GM21447 (cell line): ENCODE results near the gene MATR3.

ENCODE experiments used
- ATAC-seq: cut with Tn5 transposase; IDR thresholded peaks from one replicate; pipeline ENCODE4 v1.9.1; 2021; ENCODE audit not compliant: unreplicated experiment

Gene MATR3

DNA sequence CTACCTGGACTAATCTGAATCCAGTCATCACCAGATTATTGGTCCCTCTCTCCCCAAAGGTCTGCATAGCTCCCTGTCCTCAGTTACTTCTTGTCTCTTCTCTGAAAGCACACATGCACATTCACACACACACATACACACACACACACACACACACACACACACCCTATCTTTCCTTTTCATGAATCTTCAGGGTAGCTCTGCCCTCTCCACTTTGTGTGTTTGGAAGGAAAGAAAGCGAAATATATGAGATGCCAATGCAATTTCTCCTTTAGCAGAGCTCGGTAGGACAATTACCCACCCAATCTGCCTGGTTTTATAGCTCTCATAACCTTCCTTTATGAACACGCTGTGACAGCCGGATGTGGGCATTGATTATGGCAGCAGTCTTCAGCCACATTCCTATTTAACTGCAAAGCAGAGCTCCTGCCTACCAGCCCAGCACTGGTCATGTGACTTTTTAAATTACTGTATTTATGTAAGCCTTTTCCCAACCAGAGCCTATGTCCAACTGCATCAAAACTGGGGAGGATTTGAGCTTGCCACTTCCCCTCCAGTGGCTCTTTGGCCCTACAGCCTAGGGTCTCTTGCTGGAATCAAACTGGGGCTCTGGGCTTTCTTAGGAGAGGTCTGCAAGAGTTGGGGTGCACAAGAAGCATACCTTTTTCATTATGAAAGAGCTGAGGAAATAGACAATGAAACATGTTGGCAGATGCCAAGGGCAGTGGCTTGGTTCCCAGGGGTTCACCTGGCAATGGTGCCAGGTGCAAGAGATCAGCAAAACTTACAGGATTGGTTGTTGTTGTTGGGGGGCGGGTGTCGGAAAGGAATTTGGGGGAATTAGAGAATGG lies 20.8 kb upstream of the MATR3 start:
- ATAC-seq: no peak

DNA sequence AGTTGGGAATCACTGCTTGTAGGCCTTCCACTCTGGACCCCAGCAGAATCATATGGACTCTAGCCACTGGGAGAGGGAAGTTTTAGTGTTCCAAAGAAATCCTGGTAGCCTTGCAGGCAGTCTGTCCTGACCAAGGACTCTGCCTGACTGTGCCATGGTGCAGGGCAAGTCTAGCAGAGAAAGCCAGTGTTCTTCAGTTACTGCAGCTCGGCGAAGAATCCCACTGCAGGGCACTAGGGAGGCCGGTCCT lies 20.3 kb upstream of the MATR3 start:
- no peak for ATAC-seq

DNA sequence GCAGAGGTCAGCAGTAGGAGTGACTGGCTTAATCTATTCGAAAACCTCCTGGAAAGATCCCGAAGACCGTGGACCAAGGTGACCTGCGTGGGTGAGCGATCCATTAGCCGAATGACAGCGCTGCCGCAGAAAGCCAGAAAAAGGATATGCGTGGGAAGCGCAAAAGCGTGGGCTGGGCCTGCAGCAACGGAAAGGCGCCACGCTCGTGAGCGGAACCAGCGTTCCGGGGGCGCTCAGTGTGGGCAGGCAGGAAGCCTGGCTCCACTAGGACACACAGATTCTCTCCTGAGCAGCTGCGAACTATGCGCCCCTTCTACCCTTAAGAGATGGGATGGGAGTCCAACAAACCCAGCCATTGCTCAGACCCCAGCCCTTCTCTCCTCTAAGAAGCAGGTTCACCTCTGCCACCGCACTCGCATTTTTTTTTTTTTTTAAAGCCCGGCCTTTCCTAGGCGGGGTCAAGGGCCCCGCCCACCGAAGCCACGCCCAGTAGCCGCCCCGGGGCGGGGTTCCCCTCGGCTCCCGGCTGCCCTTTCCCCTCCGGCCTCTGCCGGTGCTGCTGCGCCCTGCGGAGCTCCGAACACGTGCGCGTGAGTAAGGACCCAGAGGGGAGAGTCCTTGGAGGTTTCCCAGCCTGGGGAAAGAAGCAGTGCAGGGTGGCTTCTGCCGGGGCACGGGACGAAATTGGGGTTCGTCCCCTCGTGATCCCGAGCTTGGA lies 19.8 kb upstream of the MATR3 start:
- peak; percentile 68 for ATAC-seq

DNA sequence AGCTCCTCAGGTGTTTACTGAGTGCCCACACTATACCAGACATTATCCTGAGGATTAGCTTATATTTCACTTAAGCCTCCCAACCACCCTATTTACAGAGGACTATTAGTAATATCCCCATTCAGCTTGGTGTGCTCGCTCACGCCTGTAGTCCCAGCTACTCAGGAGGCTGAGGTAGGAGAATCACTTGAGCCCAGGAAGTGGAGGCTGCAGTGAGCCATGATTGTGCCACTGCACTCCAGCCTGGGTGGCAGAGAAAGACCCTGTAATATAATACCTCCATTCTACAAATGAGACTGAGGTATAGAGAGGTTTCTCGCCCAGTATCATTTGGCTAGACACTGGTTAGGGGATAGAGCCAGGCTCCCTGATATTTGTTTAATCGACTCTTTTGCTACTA lies 18.0 kb upstream of the MATR3 start:
- no peak for ATAC-seq

DNA sequence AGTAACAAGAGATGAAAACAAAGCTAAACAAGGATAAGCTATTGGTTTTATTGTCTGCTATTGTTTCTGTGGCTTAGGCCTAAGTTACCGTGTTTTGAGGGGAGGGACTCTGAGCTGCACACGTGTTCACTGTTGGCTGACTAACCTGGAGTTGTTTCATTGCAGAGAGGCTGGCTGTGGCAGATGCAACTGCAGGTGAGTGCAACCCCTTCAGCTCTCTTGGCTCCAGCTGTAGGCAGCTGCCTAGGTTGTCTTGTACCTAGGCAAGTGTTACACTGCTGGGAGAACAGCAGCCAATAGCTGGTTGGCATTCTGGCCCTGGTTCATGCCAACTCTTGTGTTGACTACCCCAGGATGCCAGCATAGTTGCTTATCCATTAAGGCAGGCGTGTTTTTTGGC lies 17.6 kb upstream of the MATR3 start:
- no peak for ATAC-seq

DNA sequence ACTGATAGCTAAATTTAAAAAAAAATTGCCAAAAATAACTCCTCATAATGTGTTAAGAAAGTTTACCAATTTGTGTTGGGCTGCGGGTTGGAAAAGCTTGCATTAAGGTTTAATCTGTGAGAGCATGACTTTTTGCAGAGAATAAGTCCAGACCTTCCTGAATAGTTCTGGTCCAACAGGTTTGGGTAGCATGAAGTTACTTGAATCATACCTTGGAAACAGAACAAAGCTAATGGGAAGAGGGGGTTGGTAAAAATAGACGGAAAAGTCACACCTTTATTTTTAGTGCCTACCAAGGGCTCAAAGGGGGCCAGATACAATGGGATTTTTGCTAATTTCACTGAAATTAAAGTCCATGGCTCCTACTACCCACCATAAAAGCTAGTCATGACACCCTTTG lies 17.1 kb upstream of the MATR3 start:
- no peak for ATAC-seq

DNA sequence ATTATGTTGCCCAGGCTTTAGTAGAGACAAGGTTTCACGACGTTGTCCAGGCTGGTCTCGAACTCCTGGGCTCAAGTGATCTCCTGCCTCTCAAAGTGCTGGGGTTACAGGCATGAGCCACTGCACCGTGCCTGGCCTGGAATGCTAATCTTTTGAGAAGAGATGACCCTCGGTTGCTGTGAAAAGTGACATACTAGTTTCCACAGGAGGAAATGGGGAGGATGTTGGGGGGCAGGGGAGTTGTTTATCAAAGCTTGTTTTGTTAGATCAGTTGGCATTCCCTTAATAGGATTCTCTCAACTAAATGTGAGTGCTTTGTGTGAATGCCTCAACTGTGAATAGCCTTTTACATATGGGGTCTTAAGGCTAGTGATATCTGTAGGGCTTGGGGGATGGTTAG lies 16.4 kb upstream of the MATR3 start:
- ATAC-seq: no peak

DNA sequence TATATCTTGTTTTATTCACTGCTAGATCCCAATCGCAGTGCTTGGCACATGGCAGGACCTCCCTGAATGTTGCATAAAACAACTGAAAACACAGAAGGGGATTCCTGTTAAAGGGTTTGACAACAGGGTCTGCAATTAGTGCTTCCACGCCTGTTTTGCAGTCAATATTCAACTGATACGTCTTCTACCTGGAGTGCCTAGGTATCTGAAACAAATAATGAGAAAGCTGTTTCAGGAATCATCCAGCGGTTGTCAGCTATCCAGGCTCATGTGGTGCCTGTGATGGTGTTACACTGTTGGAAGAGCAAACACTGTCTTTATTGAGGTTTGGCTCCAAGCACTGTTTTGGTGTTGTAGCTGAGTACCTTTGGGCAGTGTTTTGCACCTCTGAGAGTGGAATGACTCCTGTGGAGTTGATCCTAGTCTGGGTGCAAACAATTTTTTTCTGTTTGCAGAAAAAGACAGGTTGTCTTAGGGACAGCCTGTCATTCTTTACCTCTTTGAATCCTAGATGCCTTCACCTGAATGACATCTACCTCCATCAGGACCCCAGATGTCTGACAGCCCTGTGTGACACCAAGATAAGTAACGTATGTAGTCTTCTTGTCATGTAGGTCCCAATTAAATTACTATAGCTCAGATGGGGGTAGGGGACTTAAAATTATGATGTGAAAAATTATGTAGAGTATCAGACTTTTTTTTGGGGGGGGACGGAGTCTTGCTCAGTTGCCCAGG lies 14.8 kb upstream of the MATR3 start:
- no peak for ATAC-seq

DNA sequence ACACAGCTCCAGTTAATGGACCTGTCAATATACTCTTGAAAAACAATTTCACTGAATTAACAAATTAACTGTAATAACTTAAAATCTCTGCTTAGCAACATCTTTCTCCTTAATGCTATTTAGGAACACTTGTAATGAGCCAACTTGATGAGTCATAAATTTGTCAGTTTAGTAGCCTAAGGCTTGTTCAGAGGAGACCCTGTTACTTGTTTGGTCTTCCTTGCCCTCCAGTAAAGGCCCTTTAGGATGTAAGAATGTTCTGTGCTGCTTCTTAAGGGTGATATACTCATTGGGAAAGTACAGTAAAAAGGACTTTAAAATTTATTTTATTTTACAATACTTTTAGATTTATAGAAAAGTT lies 11.4 kb upstream of the MATR3 start:
- ATAC-seq: no peak

DNA sequence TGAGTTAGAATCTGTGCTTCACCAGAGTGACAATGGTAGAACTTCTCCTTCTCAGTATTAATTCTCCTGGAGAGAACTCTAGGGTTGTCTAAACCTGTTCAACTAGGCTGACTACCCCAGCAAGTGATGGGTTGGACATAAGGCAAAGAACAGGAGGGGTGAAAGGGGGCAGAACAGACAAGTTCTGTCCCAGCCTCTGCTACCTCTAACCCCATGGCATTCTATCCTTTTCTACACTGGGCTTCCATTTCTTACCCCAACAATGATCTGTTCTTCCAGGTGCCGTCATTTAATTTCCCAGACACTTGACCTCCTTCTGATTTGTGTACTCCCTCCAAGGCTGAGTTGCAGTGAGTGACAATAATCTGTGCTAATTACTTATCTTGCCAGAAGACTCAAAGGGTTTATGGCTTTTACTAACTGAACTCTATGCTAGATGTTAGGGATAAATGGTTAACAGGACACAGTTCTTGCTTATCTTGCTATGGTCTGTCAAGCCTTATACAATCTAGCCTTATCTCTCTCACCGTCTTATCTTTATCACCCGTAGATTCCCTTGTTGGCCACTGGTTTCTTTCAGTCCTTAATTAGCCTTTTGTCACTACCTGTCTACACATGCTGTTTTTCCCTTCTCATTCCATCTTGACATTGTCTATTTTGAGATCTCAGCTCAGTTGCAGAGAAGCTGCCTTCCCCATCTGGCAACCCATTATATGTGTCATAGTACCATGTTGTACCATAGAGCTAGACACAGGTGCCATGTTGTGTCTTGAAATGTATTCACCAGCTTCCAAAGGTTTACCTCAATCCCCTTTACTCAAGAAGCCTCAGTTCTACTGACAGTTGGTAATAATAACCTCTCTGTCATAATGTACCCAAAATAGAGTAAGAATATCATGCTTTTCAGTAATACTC lies 10.0 kb upstream of the MATR3 start:
- no peak for ATAC-seq

DNA sequence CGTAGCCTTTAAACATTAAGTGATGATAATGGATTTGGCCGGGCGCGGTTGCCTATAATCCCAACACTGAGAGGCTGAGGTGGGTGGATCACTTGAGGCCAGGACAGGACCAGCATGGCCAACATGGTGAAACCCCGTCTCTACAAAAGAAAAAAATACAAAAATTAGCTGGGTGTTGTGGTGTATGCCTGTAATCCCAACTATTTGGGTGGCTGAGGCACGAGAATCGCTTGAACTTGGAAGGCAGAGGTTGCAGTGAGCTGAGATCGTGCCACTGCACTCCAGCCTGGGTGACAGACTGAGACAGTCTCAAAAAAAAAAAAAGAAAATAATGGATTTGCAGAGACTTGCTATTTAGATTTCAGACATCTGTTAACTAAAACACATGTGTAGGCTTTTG lies 9.2 kb upstream of the MATR3 start:
- ATAC-seq: no peak

DNA sequence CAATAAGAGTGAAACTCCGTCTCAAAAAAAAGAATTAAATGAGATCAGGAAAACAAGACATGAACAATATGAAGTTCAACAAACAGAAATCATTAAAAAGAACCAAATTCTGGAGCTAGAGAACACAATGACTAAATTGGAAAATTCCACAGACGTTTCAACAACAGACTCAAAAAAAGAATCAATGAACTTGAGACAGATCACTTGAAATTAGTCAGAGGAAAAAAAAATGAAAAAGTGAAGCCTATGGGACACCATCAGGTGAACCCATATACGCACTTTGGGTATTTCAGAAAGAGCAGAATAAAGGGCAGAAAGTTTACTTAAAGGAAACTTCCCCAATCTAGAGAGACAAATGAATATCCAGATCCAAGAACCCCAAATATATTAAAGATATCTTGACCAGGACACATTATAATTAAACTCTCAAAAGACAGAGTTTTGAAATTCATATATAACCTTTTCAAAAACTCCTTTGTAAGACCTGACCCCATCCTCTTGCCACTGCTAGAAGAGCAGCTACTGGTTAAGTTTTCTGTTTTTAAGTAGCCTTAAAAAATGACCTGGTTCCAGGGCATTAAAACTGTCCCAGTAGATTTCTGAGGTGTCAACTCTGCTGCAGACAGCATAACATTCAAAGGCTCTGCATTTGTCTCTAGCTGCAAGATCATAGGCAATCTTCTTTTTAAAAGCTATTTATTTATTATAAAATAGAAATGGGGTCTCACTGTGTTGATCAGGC lies 7.7 kb upstream of the MATR3 start:
- no peak for ATAC-seq

DNA sequence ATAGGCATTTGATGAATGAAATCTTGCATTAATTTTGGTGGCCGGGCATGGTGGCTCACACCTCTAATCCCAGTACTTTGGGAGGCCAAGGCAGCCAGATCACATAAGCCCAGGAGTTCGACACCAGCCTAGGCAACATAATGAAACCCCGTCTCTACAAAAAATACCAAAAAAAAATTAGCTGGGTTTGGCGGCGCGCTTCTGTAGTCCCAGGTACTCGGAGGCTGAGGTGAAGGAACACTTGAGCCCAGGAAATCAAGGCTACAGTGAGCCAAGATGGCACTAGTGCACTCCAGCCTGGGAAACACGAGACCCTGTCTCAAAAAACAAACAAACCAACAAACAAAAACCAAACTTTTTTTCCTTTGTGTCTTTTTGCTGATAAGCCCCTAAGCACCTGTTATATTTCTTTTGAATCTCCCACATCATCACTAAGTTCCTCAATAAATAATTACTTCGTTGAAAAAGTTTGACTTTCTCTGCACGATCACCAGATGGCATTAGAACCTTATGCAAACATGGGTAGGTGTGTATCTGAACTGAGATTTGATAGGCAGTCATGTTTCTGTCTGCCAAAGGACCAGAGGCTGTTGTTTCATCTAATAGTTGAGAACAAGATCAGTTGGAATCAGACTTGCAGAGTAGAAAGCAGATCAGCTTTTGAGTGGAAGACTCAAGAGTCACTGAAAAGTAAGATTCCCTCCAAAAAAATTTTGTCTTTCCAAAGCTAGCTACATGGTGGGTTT lies 5.5 kb upstream of the MATR3 start:
- ATAC-seq: no peak

DNA sequence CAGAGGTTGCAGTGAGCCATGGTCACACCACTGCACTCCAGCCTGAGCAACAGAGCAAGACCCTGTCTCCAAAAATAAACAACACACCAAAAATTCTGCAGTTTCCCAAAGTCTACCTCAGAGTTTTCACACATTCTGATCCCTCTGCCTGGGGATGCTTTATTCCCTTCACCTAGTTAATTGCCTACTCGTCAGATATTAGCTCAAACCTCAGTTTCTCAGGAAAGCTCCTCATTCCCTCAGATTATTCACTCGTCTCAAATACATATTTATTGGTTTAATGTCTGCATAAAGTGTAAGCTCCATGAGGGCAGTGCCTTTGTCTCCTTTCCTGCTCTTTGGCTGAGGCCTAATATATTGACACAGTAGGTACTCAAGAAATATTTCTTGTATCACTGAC lies 2.5 kb upstream of the MATR3 start:
- no peak for ATAC-seq

DNA sequence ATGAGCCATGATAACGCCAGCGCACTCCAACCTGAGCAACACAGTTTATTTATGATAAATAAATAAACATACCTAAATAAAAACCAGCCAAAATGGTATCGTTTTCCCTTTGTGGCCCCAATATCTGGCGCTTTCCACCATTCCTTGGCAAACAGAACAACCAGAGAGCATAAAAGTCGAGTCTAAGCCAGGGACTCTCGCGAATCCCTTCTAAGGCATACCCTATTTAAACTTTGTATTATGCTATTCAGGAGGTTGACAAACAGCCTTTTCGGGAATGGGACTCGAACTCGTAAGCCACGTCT lies 386 bp upstream of the MATR3 start:
- no peak for ATAC-seq

DNA sequence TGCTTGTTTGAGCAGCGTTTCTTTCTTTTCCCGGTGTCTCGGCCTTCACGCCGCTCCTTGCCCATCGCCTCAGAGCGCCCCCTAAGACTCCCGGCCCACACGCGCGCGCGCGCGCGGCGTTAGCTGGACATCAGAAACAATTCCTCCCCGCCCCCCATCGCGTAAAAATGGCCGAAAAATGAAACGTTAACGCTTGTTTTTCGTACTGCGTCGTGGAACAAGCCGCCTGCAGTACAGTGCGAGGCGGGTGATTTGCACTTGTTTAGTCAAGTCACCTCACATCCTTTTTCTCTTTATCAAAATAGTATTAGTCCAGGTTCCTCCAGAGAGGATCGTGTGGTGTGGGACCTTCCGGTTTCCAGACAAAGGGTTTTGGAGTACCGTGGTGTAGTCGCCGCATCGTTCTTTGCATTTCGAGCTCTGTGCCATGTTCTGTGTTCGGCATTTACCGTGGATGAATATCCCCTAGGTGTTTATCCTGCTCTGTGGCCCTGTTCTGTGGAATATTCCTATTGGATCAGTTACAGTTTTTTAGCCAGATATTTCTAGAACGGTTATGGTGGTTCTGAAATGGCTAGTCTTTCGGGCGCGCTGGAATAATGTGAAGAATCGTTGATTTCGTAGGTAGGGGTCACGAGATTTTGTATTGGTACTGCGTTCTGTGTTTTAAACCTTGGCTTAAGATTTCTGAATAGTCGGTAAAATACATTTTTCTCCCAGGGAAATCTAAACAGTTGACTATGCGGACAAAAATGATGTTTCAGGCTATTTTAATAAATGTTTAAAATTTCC lies 1.0 kb downstream of the MATR3 start:
- peak; percentile 31 for ATAC-seq

DNA sequence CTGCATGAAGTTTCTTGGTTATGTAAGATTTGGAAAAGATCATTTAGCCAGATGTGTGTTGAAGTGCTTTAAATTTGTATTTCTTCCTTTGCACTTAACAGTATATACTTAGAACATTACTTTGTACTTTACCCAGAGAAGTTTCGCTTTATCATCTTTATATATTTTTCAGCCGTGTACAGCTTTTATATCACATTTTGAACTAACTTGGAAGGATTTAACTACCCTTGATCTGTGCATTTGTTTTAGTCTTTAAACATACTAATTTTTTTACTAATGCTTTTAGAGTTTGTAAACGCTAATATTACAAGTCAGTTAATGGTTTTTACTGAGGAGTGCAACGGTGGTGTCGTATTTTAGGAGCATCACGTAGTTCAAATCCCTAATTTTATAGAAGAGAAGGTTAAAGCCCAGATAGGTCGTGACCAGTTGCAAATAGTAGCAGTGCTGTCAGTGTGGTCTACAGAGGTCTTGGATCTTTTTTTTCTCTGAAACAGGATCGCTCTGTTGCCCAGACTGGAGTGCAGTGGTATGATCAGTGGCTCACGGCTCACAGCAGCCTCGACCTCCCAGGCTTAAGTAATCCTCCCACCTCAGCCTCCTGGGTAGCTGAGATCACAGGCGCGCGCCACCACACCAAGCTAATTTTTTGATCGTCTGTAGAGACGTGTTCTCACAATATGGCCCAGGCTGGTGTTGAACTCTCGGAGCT lies 2.0 kb downstream of the MATR3 start:
- no peak for ATAC-seq

DNA sequence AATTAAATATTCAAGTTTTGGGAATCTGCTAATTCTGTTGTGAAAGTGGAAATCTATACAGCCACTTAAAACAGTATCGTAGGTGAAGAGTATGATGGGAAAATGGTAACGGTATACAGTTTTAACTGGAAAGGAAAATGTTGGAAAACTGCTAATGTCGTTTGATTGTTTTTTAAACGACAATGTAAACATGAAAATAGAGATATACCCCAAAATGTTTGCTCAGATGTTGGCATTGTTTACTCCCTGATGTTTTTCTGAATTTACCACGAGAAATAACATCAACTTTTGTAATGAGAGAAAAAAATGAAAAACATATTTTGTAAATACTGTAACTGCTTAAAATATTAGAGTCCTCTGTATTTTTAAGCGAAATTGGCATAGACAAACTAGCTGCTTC lies 2.7 kb downstream of the MATR3 start:
- ATAC-seq: no peak

DNA sequence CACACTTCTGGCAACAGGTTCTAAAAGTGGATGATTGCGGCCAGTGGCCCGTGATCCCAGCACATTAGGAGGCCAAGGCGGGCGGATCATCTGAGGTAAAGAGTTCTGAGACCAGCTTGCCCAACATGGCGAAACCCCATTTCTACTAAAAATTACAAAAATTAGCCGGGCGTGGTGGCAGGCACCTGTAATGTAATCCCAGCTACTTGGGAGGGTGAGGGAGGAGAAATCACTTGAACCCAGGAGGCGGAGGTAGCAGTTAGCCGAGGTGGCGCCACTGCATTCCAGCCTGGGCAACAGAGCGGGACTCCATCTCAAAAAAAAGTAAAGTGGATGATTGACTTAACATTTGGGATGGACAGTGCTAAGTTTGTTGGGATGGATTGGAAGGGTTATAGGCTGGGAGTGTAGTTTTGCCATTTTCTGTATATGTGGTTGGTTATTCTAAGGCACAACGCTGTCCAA lies 3.4 kb downstream of the MATR3 start:
- no peak for ATAC-seq
